ENCODE measurements around the gene H2AZ1.
"Not testable (repeated sequence)": the region's sequence is repeated elsewhere in the genome, so short reads cannot be mapped to it uniquely, and the experiment has no call there.

The H2AZ1 gene

GRCh38 chr4:99965173-99965572, 15.1 kb upstream of the H2AZ1 start:
- ChIA-PET CTCF (no interaction called here), POLR2A (no interaction called here)
- no peak for DNase-seq (ENCODE audit: low read depth, low spot score)
- TF ChIP-seq CTCF (IDR thresholded peaks at IDR 0.05; ENCODE audit: insufficient read depth, low read length, missing control alignments): no peak
- no peak overlapping the region for H3K4me3 ChIP-seq (ENCODE audit: low read depth, low read length)

GRCh38 chr4:99961711-99962110, 11.6 kb upstream of the H2AZ1 start:
- no peak for DNase-seq (ENCODE audit: low read depth, low spot score)
- TF ChIP-seq CTCF (IDR thresholded peaks at IDR 0.05; ENCODE audit: insufficient read depth, low read length, missing control alignments): no peak
- no peak overlapping the region for H3K4me3 ChIP-seq (ENCODE audit: low read depth, low read length)
- CTCF ChIA-PET: interaction anchor here (1.0 to 1.3 kb wide), 2 partner anchors 9 to 134 kb away, joined by 3 to 4 read pairs; no protein-coding TSS in a partner anchor
- POLR2A ChIA-PET: interaction anchor here (1.2 kb wide), 1 partner anchor 12 kb away, joined by 4 read pairs; the partner anchor contains the start of gene H2AZ1

- ChIA-PET POLR2A (no interaction called here), CTCF (interaction anchor here (1.1 to 1.3 kb wide), 2 partner anchors 10 to 12 kb away, joined by 4 to 7 read pairs; no protein-coding TSS in a partner anchor)
- no peak for TF ChIP-seq CTCF (IDR thresholded peaks at IDR 0.05; ENCODE audit: insufficient read depth, low read length, missing control alignments)
- DNase-seq (ENCODE audit: low read depth, low spot score): no peak
- H3K4me3 ChIP-seq (ENCODE audit: low read depth, low read length): no peak overlapping the region
These were observed 10.6 kb upstream of the H2AZ1 start for GRCh38 chr4:99960648-99961047.

GRCh38 chr4:99958207-99958606, 8.1 kb upstream of the H2AZ1 start:
- CTCF ChIA-PET; DNase-seq (ENCODE audit: low read depth, low spot score); H3K4me3 ChIP-seq (ENCODE audit: low read depth, low read length): not testable (repeated sequence)
- POLR2A ChIA-PET: interaction anchor here (1.1 kb wide), 1 partner anchor 9 kb away, joined by 3 read pairs; no protein-coding TSS in a partner anchor

GRCh38 chr4:99950913-99951254, 809 bp upstream of the H2AZ1 start:
- CTCF ChIA-PET: interaction anchor here (0.7 to 1.4 kb wide), 3 partner anchors 10 to 142 kb away, joined by 3 to 5 read pairs (median 4); no protein-coding TSS in a partner anchor
- no peak for DNase-seq (ENCODE audit: low read depth, low spot score)
- POLR2A ChIA-PET: interaction anchor here (1.0 to 1.5 kb wide), 3 partner anchors 10 to 57 kb away, joined by 4 to 7 read pairs (median 6); partner anchors contain the start of gene LAMTOR3
- H3K4me3 ChIP-seq (ENCODE audit: low read depth, low read length): peak overlapping the region; percentile 80
- no peak for TF ChIP-seq CTCF (IDR thresholded peaks at IDR 0.05; ENCODE audit: insufficient read depth, low read length, missing control alignments)

GRCh38 chr4:99949034-99949998, 759 bp downstream of the H2AZ1 start:
- TF ChIP-seq CTCF (IDR thresholded peaks at IDR 0.05; ENCODE audit: insufficient read depth, low read length, missing control alignments): peak; percentile 93
- peak overlapping the region; percentile 90 for H3K4me3 ChIP-seq (ENCODE audit: low read depth, low read length)
- peak; percentile 68 for DNase-seq (ENCODE audit: low read depth, low spot score)
- ChIA-PET CTCF (interaction anchor here (0.7 to 2.6 kb wide), 20 partner anchors 9 to 386 kb away, joined by 3 to 12 read pairs (median 4); partner anchors contain the start of genes LAMTOR3 and TRMT10A), POLR2A (interaction anchor here (0.6 to 1.0 kb wide), 6 partner anchors 9 to 386 kb away, joined by 3 to 5 read pairs (median 4); partner anchors contain the start of gene TRMT10A)

All from AG04449 (cell line).